Measurements from ENCODE around the gene HRC.
"Not testable (repeated sequence)": the region's sequence is repeated elsewhere in the genome, so short reads cannot be mapped to it uniquely, and the experiment has no call there.

HRC gene, protein sequence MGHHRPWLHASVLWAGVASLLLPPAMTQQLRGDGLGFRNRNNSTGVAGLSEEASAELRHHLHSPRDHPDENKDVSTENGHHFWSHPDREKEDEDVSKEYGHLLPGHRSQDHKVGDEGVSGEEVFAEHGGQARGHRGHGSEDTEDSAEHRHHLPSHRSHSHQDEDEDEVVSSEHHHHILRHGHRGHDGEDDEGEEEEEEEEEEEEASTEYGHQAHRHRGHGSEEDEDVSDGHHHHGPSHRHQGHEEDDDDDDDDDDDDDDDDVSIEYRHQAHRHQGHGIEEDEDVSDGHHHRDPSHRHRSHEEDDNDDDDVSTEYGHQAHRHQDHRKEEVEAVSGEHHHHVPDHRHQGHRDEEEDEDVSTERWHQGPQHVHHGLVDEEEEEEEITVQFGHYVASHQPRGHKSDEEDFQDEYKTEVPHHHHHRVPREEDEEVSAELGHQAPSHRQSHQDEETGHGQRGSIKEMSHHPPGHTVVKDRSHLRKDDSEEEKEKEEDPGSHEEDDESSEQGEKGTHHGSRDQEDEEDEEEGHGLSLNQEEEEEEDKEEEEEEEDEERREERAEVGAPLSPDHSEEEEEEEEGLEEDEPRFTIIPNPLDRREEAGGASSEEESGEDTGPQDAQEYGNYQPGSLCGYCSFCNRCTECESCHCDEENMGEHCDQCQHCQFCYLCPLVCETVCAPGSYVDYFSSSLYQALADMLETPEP

DNA sequence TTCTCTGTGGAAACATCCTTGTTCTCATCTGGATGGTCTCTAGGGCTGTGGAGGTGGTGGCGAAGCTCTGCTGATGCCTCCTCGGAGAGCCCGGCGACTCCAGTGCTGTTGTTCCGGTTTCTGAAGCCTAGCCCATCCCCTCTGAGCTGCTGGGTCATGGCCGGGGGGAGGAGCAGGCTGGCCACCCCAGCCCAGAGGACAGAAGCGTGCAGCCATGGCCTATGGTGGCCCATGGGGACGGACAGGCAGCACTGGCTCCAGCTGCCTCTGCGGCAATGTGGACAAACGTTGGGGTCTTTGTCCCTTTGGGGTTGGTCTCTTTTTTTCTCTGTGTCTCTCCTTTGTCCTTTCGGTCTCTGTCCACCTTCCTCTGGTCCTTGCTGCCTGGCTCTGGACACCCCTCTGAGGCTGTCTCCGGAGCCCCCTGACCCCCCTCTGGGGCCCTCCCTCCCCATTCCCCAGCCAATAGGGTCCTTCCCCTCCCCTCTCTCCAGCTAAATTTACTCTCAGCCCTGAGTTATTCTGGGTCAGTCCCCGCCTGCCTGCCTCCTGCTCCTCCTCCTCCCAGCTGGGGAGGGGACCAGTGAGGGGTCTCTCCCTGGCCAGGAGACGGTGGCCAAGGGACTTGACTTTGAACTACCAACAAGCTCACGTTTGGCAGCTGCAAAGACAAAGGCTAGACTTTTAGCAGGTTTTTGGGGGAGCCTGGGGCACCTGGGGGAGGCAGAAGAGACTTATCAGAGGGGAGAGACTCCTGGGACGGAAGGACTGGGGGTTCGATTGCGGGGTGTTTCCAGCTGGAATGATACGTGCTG, at the start of gene HRC:
Gene HRC (minus strand): TSS at position 392 of the 815 bp plus-strand sequence. CDS start 159 bp downstream, at position 233.
- TF ChIP-seq GATA1 (IDR thresholded peaks at IDR 0.05; ENCODE audit: low read depth, low read length) (no peak), POLR2A (IDR thresholded peaks at IDR 0.05; ENCODE audit: low read length) (no peak)
- no peak for DNase-seq

DNA sequence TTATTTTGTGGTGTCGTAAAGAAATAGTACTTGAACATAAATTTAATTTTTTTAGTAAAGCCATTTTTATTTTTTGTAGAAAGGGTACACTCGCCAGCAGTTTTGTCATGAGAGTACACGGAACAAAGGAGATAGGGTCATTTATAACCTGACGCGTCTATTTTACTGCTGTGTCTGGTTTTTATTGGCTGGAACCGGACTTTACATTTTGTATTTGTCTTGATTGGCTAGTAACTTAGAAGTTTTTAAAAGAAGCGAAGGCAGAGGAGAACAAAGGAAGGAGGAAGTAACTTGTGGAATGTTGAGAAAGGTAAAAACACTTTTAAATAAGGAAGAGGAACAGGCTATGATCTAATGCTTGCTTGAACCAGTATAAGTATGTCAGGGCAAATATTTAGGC, 45.8 kb upstream of the HRC start:
- DNase-seq: no peak

DNA sequence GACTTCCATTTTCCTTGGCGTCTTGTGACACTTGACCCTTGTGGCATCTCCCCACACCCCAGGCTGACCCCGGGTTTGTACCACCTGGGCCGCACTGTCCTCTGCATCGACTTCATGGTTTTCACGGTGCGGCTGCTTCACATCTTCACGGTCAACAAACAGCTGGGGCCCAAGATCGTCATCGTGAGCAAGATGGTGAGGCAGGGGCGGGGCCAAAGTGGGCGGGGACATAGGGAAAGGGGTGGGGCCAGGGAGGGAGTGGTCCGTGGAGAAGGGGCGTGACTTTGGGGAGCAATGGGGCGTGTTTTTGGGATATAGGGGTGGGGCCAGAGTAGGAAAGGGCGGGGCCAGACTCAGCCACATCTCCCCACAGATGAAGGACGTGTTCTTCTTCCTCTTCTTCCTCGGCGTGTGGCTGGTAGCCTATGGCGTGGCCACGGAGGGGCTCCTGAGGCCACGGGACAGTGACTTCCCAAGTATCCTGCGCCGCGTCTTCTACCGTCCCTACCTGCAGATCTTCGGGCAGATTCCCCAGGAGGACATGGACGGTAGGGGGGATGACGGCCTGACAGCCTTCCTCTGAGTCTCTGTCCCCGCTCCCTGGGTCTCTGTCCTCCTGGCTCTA, 45.2 kb upstream of the HRC start:
- TF ChIP-seq POLR2A (IDR thresholded peaks at IDR 0.05; ENCODE audit: low read length) (no peak), GATA1 (IDR thresholded peaks at IDR 0.05; ENCODE audit: low read depth, low read length) (no peak)
- DNase-seq: peak in 1 of 2 experiments; percentile 32

More for the DNA sequence above, 45.8 kb upstream of the HRC start:
- TF ChIP-seq GATA1 (IDR thresholded peaks at IDR 0.05; ENCODE audit: low read depth, low read length) (no peak), POLR2A (IDR thresholded peaks at IDR 0.05; ENCODE audit: low read length) (no peak)

DNA sequence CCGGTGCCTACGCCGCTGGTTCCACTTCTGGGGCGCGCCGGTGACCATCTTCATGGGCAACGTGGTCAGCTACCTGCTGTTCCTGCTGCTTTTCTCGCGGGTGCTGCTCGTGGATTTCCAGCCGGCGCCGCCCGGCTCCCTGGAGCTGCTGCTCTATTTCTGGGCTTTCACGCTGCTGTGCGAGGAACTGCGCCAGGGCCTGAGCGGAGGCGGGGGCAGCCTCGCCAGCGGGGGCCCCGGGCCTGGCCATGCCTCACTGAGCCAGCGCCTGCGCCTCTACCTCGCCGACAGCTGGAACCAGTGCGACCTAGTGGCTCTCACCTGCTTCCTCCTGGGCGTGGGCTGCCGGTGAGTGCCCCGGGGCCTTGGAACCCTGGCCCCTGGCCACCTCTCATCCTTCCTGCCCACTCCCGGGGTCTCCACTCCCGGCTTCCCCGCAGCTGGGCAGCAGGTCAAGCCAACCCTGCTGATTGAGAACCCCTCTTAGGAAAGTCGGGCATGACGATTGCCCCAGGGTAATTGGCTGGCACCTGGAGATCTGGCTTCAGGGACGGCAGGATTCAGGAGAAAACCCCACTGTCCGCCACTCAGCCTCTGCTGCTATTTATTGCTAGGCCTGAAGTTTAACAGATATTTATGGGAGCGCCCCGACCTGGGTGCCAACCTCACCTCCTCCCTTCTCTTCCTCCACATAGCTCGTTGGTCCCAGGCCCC, 41.5 kb upstream of the HRC start:
- TF ChIP-seq POLR2A (IDR thresholded peaks at IDR 0.05; ENCODE audit: low read length): no peak
- DNase-seq: no peak

DNA sequence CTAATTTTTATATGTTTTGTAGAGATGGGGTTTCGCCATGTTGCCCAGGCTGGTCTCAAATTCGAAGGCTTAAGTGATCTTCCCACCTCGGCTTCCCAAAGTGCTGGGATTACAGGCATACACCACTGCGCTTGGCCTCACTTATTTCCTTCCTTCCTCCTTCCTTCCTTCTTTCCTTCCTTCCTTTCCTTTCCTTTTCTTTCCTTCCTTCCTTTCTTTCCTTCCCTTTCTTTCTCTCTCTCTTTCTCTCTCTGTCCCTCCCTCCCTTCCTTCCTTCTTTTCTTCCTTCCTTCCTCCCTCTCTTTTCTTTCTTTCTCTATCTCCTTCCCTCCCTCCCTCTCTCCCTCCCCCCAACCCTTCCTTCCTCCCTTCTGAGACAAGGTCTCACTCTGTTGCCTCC, 39.2 kb upstream of the HRC start:
- no peak for DNase-seq
- TF ChIP-seq GATA1 (IDR thresholded peaks at IDR 0.05; ENCODE audit: low read depth, low read length) (no peak), POLR2A (IDR thresholded peaks at IDR 0.05; ENCODE audit: low read length) (no peak)

DNA sequence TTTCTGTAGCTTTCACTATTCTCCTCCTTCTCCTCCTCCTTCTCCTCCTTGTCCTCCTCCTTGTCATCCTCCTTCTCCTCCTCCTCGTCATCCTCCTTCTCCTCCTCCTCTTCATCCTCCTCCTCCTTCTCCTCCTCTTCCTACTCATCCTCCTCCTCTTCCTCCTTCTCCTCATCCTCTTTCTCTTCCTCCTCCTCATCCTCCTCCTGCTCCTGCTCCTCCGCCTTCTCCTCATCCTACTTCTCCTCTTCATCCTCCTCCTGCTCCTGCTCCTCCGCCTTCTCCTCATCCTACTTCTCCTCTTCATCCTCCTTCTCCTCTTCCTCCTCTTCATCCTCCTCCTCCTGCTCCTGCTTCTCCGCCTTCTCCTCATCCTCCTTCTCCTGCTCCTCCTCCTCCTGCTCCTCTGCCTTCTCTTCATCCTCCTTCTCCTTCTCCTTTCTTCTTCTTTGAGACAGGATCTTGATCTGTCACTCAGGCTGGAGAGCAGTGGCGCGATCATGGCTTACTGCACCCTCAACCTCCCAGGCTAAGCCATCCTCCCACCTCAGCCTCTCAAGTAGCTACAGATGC, 38.7 kb upstream of the HRC start:
- no peak for DNase-seq
- no peak for TF ChIP-seq GATA1 (IDR thresholded peaks at IDR 0.05; ENCODE audit: low read depth, low read length)
- TF ChIP-seq POLR2A (IDR thresholded peaks at IDR 0.05; ENCODE audit: low read length): no peak

DNA sequence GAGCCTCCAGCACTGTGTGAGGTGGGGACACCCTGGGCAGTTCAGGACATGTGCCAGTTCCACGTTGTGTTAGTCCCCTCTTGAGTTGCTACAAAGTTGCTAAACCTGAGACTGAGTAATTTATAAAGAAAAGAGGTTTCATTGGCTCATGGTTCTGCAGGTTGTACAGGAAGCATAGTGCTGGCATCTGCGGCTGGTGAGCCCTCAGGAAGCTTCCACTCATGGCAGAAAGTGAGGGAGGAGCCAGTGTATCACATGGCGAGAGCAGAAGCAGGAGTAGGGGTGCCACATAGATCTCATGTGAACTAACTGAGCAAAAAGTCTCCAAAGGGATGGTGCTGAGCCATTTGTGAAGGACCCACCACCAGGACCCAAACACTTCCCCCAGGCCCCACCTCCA, 35.6 kb upstream of the HRC start:
- DNase-seq: no peak
- no peak for TF ChIP-seq GATA1 (IDR thresholded peaks at IDR 0.05; ENCODE audit: low read depth, low read length)
- TF ChIP-seq POLR2A (IDR thresholded peaks at IDR 0.05; ENCODE audit: low read length): no peak

DNA sequence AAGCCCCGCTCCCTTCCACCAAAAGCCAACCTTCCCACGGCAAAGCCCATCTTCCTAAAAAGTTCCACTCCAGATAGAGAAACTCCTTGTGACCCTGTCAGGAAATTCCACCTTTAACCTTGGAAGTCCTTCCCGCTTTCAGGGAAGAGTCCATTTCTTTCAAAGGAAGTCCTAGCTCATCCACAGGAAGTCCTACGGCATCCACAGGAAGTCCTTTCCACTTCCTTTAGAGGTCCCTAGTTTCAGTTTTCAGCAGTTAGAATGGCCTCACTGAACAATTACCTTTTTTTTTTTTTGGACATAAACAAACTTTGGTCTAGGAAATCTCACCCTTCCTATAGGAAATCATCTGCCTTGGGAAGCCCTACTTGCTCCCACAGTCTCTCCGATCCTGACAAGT, 34.1 kb upstream of the HRC start:
- TF ChIP-seq POLR2A (IDR thresholded peaks at IDR 0.05; ENCODE audit: low read length): no peak
- TF ChIP-seq GATA1 (IDR thresholded peaks at IDR 0.05; ENCODE audit: low read depth, low read length): no peak
- no peak for DNase-seq

DNA sequence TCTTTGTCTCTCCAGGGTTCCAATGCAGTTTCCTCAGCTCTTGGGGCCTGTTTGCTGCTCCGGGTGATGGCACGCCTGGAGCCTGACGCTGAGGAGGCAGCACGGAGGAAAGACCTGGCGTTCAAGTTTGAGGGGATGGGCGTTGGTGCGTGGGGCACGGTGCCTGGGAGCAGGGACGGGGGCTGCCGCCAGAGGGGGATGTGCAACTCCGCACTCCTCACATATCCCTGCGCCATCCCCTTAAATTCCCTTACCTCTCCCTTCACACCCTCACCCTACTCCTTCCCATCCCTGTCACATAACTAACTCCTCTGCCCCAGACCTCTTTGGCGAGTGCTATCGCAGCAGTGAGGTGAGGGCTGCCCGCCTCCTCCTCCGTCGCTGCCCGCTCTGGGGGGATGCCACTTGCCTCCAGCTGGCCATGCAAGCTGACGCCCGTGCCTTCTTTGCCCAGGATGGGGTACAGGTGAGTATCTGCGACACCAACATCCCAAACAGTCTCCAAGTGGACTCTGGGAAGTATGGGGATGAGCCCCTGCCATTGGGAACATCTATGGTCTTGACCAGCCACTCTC, 33.5 kb upstream of the HRC start:
- DNase-seq: no peak
- TF ChIP-seq GATA1 (IDR thresholded peaks at IDR 0.05; ENCODE audit: low read depth, low read length) (no peak), POLR2A (IDR thresholded peaks at IDR 0.05; ENCODE audit: low read length) (no peak)

DNA sequence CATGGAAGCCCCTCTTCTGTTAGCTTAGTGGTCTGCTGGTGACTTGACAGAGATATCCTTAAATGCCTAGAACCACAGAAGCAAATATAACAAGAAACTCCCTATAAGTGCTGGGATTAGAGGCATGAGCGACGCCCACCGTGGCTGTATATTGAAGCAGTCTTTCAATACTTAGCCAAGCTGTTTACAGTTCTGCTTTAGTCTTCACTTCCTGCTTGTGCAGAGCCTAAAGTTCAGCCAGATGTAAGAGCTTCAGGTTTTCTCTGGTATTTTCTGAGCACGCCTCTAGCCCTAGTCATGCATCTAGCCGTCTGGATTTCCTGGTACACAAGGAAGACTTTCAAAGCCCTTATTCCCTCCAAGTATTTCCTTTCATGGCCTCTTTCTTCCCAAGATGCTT, 30.9 kb upstream of the HRC start:
- DNase-seq: no peak
- TF ChIP-seq POLR2A (IDR thresholded peaks at IDR 0.05; ENCODE audit: low read length) (no peak), GATA1 (IDR thresholded peaks at IDR 0.05; ENCODE audit: low read depth, low read length) (no peak)

DNA sequence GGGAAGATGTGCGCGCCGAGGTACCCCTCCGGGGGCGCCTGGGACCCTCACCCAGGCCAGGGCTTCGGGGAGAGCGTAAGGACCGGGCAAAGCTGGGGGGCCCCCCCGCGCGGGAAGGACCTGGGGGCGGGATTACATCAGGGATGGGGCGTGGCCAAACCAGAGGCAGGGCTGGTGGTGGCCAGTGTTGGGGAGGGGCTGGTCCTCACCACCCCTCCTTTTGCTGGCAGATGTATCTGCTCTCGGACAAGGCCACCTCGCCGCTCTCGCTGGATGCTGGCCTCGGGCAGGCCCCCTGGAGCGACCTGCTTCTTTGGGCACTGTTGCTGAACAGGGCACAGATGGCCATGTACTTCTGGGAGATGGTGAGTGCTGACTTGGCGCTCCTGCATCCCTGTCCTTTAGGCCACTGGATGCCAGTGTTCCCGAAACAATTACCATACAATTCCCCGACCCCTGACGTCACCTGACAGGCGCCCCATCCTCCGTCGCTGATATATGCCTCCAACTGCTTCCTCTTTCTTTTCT, 27.7 kb upstream of the HRC start:
- no peak for DNase-seq
- TF ChIP-seq GATA1 (IDR thresholded peaks at IDR 0.05; ENCODE audit: low read depth, low read length) (no peak), POLR2A (IDR thresholded peaks at IDR 0.05; ENCODE audit: low read length) (no peak)

DNA sequence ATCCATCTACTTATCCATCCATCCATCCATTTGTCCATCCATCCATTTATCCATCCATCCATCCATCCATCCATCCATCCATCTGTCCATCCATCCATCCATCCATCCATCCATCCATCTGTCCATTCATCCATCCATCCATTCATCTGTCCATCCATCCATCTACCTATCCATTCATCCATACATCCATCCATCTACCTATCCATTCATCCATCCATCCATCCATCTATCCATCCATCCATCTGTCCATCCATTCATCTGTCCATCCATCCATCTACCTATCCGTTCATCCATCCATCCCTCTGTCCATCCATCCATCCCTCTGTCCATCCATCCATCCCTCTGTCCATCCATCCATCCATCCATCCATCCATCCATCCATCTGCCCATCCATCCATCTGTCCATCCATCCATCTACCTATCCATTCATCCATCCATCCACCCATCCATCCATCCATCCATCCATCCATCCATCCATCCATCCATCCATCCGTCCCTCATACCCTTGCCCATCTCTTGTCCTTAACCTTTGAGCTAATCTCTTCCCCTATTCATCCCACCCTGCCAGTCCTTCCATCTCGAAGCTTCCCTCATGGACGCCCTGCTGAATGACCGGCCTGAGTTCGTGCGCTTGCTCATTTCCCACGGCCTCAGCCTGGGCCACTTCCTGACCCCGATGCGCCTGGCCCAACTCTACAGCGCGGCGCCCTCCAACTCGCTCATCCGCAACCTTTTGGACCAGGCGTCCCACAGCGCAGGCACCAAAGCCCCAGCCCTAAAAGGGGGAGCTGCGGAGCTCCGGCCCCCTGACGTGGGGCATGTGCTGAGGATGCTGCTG, 27.0 kb upstream of the HRC start:
- not testable (repeated sequence) for DNase-seq
